Measurements from ENCODE around the gene PRAMEF11.

Gene PRAMEF11

GRCh38 chr1:12776801-12777557, 54.2 kb downstream of the PRAMEF11 start:
- no peak for TF ChIP-seq CTCF (conservative IDR thresholded peaks at IDR 0.05; ENCODE audit: low read length)
- DNase-seq (ENCODE audit: low read depth): no peak
- no peak overlapping the region for H3K4me3 ChIP-seq (ENCODE audit: low read length)

- DNase-seq (ENCODE audit: low read depth): no peak
- TF ChIP-seq CTCF (conservative IDR thresholded peaks at IDR 0.05; ENCODE audit: low read length): no peak
- H3K4me3 ChIP-seq (ENCODE audit: low read length): no peak overlapping the region
These were observed 55.8 kb downstream of the PRAMEF11 start for GRCh38 chr1:12775443-12775842.

GRCh38 chr1:12774801-12775345, 56.3 kb downstream of the PRAMEF11 start:
- TF ChIP-seq CTCF (conservative IDR thresholded peaks at IDR 0.05; ENCODE audit: low read length): no peak
- no peak for DNase-seq (ENCODE audit: low read depth)
- no peak overlapping the region for H3K4me3 ChIP-seq (ENCODE audit: low read length)

Measured in AG10803 (cell line).